ENCODE measurements around the gene ERCC5.

ERCC5 gene

DNA sequence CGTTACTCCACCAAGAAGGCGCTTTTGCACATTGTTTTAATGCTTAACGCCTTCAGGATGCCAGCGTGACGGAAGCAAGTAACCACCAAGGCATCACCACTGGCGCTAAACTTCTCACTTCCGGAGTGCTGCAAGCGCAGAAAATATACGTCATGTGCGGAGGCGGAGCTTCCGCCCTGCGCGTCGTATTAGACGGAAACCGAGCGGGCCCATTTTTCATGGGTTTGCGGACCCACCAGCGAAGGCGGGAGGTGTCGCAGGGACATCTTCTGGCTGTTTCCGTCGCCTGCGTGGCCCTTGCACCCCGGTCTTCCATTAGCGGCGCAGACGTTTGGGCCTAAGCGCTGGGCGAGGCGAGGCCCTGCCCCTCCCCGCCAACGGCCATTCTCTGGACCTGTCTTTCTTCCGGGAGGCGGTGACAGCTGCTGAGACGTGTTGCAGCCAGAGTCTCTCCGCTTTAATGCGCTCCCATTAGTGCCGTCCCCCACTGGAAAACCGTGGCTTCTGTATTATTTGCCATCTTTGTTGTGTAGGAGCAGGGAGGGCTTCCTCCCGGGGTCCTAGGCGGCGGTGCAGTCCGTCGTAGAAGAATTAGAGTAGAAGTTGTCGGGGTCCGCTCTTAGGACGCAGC lies at the start of gene ERCC5:
Gene ERCC5 (plus strand): TSS at position 403 of the 631 bp plus-strand sequence. CDS start 235 bp downstream, outside the sequence.
- DNase-seq (ENCODE audit: insufficient read length, low spot score) (peak; percentile 36), FAIRE-seq (peak; percentile 99)

DNA sequence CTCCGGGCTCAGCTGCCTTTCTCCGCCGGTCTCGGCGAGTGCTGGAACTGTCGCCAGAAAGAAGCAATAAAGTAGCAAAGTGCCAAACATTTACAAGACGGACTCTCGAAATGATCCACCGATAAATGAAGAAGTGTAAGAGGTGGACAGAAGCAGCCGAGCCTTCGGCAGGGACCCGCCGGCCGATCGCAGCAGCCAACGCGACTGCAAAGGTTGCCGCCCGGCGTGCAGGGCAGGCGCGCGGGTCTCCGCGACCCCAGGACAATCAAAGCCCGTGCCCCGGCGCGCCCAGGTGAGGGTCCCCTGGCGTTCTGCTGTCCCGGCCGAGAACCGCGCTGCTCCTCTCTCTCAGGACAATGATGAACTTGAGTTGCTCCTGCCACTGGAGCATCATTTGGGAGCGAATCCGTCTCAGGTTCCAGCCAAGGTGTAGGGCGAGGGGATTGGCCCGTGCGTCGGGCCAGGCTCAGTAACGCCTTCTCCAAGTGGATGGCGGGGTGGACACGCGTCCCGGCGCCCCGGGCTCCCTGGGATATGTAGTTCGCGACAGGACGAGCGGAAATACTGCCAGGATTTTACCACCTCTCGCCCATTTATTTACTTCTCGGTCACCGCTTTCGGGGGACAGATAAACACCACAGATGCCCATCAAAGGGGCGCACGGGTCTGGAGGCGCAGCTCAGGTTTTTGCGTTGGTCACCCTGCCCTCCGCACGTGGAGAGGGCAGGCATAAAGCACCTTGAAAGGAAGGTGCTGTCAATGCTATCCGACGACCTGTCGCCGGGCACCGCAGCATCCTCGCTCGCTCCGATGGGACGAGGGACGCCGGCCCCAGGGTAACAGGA lies 47.0 kb upstream of the ERCC5 start, which contains the start of the genes BIVM and POGLUT2:
Gene BIVM (plus strand): TSS at position 539 of the 845 bp plus-strand sequence. CDS start 8,149 bp downstream, outside the sequence.
Gene POGLUT2 (minus strand): TSS at position 396 of the 845 bp plus-strand sequence. CDS start 306 bp downstream, at position 90.
- peak; percentile 96 for FAIRE-seq
- peak; percentile 87 for DNase-seq (ENCODE audit: insufficient read length, low spot score)

DNA sequence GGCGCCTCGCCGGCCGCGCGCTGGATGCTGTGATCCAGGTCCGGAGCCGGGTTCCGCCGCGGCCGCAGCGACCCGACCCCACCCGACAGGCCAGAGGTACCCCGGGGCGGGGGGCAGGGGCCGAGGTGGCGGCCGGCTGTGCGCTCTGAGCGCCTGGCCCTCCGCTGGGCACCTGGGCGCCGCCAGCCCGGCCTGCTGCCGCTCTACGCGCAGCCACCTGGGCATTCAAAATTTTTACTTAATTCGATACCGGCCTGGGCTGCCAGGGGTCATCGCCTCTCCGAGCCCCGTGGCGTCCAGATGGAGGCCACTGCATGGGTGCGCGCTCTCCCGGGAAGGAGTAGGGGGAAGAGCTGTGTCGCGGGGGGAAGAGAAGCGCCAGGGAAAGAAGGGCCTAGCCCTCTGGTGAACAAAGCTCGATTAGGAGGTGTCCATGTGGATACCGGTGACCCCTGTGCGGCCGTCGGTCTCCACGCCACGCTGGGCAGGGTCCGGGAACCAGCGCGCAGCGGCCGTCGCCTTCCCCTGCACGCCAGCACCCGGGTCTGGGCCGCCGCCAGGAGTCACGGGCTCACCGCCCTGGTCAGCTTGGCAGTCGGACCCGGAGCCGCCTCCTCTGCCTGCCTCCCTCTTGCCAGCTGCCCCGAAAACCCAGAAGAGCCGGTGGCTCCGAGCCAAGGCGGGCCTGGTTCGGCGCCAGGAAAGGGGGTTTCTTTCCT lies 46.2 kb upstream of the ERCC5 start:
- FAIRE-seq (no peak), DNase-seq (ENCODE audit: insufficient read length, low spot score) (no peak)

DNA sequence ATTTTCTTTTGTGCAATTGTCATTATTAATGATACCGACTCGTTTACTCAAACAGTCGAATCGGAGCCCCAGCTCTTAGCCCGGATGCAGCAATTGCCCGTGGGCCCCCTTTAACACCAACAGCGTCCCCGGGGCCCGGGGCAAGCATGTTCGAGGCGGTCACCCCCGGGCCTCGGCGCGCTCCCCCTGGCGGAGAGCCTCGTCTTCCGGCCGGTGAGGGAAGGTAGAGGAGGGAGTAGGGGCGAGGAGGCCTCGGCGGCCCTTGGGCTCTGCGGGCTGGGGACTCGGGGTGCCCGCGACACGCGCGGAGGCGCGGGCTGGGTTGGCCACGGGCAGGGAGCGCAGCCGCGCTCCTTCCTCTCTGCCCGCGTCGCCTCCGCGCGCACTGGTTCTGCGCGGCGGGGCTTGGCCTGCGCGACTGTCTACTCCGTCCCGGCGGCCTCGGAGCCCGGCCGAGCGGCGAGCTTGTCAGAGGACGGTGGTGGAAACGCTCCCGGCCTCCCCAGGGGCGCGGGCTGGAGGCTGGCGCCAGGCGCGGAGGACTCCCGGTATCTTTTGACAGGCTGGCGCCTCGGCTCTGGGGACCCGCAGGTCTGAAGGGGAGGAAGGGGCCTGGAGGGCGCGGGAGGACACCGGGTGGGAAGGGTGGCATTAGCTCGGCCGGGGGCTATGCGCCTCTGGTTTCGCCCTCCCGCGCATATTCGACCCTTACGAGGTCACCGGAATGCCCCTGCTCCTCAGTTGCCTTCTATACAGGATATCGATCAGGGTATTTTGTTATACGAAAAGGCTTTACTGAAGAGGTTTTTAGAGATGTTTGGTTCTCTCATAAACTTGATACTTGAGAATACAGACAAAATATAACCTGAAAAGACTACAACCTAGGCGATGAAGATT lies 45.4 kb upstream of the ERCC5 start:
- DNase-seq (ENCODE audit: insufficient read length, low spot score) (peak; percentile 68), FAIRE-seq (peak; percentile 70)

DNA sequence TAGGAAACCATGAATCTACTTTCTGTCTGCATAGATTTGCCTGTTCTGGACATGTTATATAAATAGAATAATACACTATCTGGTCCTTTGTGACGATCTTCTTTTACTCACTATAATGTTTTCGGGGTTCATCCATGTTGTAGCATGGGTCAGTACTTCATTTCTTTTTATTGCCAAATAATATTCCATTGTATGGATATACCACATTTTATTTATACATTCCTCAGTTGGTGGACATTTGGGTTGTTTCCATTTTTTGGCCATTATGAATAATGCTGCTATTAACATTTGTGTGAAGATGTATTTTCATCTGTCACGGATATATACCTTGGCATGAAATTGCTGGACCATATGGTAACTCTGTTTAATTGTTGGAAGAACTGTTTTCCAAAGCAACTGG lies 40.2 kb upstream of the ERCC5 start:
- DNase-seq (ENCODE audit: insufficient read length, low spot score) = no peak
- no peak for FAIRE-seq

DNA sequence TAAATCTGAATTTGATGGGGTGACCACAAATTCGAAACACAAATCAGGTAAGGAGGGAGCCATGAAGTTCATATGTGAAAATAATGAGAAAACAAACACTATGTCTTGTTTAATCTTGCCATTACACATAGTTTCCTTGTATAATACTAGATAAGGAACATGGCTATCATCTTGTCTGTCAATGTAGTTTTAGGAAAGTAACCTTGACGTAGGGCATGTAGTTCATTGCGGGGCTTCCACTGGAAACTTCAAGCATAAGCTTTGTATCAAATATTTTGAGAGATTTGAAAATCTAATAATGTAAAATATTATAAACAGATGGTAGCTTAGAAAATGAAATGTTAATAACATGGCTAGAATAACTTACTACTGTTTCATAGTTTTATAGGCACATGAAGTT lies 38.1 kb upstream of the ERCC5 start:
- no peak for DNase-seq (ENCODE audit: insufficient read length, low spot score)
- FAIRE-seq = no peak

DNA sequence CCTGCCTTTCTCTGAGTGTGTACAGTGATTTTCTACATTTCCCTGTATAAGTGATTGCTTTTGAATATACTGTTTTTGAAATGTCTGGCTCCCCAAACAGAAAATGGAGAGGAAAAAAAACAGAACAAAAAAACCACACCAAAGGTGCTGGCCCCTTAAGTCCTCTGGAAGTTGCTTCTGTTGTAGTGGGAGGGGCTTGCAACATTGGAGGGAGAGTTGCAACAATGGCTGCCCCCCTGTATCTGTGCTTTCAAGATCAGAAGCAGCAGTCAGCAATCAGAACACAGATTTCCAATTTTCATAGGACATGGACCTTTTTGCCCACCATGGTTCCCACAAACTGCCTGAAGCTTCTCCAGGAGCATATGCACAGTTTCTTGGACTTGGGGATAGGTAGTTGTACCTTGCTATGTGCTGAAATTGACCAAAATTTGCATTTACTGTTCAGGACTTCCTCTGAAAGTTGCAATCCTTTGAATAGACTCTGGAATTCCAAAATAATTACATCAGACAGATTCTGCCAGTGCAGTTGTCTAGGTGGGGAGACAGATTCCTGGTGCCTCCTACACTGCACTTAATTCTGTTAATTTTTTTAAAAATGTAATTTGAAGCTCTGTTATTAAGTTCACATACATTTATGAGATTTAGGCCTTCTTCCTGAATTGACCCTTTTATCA lies 33.1 kb upstream of the ERCC5 start:
- DNase-seq (ENCODE audit: insufficient read length, low spot score) = no peak
- FAIRE-seq = no peak

DNA sequence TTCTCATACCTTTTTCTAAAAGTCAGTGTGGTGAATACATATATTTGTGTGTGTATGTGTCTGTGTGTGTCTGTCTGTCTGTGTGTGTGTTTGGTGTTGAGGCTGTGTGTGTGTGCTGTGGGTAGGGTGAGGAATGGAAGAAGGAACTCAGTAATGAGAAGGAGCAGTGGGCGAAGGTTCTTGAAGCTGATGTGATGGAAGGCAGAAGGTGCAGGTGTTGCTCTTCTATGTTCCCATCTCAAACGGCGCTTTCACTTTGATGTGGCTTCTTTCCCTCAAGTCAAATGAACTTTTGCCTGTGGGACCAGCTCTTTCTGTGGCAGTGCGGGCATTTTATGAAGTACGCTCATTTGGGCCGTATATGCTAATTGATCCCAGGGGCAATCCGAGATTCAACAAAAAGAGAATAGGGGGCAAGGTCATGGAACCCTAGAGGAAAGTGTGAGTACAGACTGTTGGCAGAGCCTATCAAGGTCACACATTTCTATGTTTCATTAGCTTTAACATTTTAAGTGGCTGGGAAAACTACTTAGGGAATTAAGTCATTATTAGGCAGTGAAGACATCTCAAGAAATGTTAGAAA lies 31.7 kb upstream of the ERCC5 start:
- no peak for FAIRE-seq
- DNase-seq (ENCODE audit: insufficient read length, low spot score) = no peak

DNA sequence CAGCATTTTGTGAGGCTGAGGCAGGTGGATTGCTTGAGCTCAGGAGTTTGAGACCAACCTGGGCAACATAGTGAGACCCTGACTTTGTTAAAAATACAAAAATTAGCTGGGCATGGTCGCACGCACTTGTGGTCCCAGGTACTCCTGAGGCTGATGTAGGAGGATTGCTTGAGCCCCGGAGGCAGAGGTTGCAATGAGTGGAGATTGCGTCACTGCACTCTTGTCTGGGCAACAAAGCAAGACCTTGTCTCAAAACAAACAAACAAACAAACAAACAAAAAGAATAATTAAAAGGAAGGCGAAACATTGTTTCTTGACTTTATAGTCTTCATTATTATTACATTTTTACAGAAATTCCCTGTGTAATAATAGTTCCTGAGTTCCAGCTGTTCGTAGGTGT lies 31.0 kb upstream of the ERCC5 start:
- DNase-seq (ENCODE audit: insufficient read length, low spot score) (no peak), FAIRE-seq (no peak)

DNA sequence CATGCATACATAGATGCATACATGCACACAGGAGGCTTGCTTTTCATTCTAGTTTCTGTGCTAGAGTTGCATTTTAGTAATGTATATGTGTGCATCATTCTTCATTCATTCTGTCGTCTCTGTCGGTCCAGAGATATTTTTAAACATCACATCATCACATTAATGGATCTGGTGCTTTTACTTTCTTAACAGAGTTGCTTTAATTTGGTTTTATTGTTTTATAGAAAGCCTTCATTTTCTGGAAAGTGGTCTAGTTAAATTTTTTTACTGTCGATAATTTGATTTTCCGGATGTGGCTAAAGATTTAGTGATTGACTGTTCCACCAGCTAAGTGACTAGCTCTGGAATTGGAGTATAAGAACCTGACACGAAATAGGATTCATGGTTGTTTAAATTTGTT lies 30.0 kb upstream of the ERCC5 start:
- FAIRE-seq (no peak), DNase-seq (ENCODE audit: insufficient read length, low spot score) (no peak)

DNA sequence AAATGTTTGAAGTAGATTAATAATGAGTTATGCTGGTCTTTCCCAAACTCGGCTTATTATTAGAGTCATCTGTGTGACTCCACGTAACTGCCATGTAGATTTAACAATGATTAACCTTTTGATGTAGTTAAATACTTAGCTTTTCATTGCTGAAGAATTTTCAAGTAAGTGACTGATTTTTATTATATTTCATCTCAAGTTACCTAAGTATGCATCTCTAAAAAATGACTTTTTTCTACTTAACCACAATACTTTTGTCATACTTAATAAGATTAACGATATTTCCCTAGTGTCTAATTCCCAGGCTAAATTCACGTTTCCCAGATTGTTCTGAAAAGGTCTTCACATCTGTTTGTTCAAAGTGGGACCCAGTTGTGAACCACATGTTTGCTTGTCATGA lies 29.1 kb upstream of the ERCC5 start:
- no peak for FAIRE-seq

DNA sequence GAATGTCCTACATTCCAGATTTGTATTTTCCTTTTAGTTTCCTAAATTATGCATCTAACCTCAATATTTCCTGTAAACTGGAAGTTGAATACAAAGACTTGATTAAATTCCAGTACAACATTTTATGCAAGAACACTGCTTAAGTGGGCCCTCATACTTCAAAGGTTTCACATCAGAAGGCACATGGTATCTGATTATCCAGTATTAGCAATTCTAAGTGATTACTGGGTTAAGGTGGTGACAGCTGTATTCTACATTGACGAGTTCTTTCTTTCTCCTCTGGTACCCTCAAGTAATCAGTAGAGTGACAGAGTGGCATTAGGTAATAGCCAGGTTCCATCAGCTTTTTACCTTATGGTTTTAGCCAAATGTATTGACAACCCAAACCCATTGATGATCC lies 28.6 kb upstream of the ERCC5 start:
- FAIRE-seq (no peak), DNase-seq (ENCODE audit: insufficient read length, low spot score) (no peak)

More for the DNA sequence above, 29.1 kb upstream of the ERCC5 start:
- DNase-seq (ENCODE audit: insufficient read length, low spot score) = no peak

DNA sequence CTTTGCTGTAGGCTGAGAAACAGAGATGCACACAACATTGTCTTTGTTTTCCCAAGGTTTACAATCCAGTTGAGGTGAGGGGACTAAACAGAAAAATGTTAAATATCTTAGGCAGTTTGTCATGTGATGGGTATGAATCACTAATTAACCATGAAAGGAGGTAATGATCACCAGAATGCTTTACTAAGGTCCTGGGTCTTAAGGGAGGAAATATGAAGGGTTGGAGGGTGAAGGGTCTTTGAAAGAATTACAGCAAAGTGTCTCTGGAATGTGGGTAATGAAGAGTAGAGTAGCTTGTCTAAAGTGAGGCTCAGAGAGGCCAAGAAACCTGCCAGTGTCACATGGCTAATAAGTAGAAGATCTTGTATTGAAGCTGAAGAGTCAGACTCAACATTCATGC lies 27.9 kb upstream of the ERCC5 start:
- no peak for DNase-seq (ENCODE audit: insufficient read length, low spot score)
- FAIRE-seq = peak; percentile 80

DNA sequence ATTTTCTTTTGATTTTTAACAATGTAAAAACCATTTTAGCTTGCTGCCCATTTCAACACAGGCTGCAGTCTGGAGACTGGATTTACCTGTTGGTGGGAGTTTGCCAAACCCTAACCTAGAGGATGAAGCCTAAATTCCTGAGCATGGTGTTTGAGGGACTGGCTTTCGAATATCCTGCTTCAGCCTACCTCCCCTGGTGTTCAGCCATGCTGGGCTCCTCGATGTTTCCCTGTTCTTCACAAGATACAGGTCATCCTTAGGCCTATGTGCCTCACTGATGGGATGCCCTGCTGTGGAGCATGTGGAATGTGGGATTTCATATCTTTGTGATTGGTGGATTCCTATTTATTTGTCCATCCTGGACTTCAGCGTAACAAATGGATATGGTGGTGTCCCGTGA lies 20.4 kb upstream of the ERCC5 start:
- FAIRE-seq (no peak), DNase-seq (ENCODE audit: insufficient read length, low spot score) (no peak)

DNA sequence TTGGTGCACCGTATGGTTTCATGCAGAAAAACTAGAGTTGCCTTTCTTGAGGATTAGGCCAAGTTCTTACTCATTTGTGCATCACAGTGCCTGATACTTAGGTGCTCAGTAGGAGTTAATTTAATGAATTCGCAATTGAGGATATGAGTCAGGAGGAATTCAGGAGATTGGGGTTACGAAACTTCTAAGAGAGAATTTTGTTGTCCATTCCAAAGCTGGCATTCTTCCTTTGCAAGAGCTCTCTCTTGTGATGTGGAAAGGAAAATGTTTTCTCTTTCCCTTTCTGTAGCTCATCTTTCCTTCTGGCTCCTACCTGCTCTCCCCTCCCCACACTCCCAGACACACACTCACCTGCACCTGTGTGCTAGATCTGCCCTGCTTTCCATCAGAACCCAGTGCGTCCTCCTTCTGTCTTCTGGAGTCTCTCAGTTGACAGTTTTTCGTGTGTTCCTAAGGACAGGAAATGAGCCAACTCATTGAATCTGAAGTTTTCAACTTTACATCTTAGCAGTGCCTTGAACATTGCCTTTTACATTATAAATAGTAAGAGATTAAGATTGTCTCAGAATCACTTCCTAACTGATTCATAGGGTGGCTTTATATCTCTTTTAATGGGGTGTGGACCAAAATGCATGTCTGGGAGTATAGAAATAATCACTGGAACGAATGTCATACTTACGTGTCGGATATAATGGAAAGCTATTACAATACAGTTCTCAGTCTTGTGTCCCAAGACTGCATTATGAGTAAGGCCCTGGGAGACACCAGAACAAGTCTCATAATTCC lies 19.7 kb upstream of the ERCC5 start:
- FAIRE-seq (no peak), DNase-seq (ENCODE audit: insufficient read length, low spot score) (no peak)

DNA sequence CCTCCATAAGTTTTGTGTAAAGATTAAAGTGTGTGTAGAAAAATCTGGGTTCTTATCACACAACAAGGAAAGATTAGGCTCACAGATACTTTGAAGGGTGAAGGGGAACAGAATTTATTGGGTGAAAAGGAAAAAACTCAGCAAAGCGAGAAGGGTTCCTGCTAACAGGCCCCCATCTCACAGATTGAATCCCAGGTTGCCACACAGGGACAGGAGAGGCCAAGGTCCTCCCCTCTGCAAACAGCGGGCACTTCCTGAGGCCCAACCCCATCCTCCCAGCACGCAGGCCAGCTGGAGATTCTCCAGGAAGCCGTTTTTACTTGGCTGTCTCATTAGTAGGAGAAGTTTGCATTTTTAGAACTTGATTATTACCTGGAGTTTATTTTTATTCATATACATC lies 15.2 kb upstream of the ERCC5 start:
- no peak for FAIRE-seq
- no peak for DNase-seq (ENCODE audit: insufficient read length, low spot score)

DNA sequence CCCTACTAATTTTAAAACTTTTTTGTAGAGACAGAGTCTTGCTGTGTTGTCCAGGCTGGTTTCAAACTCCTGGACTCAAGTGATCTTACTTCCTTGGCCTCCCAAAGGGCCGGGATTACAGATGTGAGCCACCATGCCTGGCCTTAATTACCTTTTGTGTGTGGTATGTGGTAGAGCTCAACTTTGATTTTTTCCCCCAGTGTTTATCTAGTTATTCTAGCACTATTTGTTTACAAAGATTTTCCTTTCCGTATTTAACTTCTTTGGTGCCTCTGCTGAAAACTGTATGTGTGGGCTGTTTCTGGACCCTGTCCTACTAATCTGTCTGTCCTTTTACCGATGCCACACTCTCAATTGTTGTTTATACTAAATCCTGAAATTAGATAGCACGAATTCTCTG lies 9.4 kb upstream of the ERCC5 start:
- FAIRE-seq = no peak
- DNase-seq (ENCODE audit: insufficient read length, low spot score) = no peak

DNA sequence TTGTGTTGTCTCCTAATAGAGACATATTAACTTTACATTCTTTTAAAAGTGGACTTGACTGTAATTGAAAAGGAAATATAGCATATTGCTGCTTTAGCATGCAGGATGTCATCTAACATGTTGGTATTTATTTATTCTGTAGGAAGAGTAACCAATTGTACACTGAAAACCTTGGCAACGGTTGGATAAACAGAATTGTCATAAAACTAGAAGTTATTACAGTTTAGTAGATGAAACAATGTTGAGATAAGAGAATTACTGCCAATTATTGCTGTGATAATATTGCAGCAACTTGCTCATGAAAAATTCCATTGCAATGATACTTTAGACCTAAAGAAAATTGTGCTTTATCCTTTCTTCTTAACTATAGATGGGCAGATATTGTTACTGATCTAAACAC lies 7.6 kb upstream of the ERCC5 start:
- DNase-seq (ENCODE audit: insufficient read length, low spot score) = no peak
- FAIRE-seq = no peak

DNA sequence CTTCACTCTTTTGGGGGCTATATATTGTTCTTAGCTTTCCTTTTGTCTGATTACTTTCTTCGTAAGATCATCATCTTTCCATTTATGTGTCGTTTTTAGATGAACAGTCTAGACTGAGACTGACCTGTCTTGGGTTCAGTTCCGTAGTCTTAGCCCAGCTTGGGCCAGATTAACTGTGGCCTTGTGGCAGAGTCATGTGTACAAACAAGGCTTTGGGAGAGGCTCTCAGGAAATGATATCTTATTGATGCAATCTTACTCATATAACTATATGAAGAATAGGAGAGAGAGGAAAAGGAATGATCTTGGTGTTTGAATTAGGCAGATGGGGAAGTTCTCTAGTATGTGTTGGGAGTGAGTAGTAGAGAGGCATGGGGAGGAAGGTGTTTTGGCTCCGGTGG lies 6.8 kb upstream of the ERCC5 start:
- DNase-seq (ENCODE audit: insufficient read length, low spot score) (no peak), FAIRE-seq (no peak)
